ENCODE results near the gene ATP11A.
"Not testable (repeated sequence)": the region's sequence is repeated elsewhere in the genome, so short reads cannot be mapped to it uniquely, and the experiment has no call there.

ATP11A gene

GRCh38 chr13:112702986-112703379 lies 13.1 kb downstream of the ATP11A start:
- peak in 1 of 42 donors; percentile 4 for DNase-seq
- intact Hi-C loops (cut with DNase I): no loop called here

GRCh38 chr13:112703449-112704284 lies 13.8 kb downstream of the ATP11A start:
- peak in 1 of 42 donors; percentile 2 for DNase-seq

GRCh38 chr13:112704308-112705145 lies 14.7 kb downstream of the ATP11A start:
- intact Hi-C loops (cut with DNase I): no loop called here
- DNase-seq: peak in 6 of 42 donors; percentile 13 to 49 (median 30)

More at GRCh38 chr13:112703449-112704284, 13.8 kb downstream of the ATP11A start:
- intact Hi-C loops (cut with DNase I): no loop called here

- intact Hi-C loops (cut with DNase I): no loop called here
- DNase-seq: peak in 2 of 42 donors; percentile 4 to 28
Observed at GRCh38 chr13:112705286-112705685, 15.4 kb downstream of the ATP11A start.

GRCh38 chr13:112706171-112706570 lies 16.3 kb downstream of the ATP11A start:
- intact Hi-C loops (cut with DNase I): no loop called here
- DNase-seq: no peak

GRCh38 chr13:112708560-112709240 lies 18.9 kb downstream of the ATP11A start:
- DNase-seq: peak in 2 of 42 donors; percentile 16 to 37
- intact Hi-C loops (cut with DNase I): no loop called here

- DNase-seq; intact Hi-C loops (cut with DNase I): not testable (repeated sequence)
Observed at GRCh38 chr13:112709316-112709715, 19.5 kb downstream of the ATP11A start.

- DNase-seq: peak in 2 of 42 donors; percentile 5 to 21
- intact Hi-C loops (cut with DNase I): no loop called here
Observed at GRCh38 chr13:112709825-112710783, 20.3 kb downstream of the ATP11A start.

GRCh38 chr13:112710855-112711527 lies 21.2 kb downstream of the ATP11A start:
- peak in 1 of 42 donors; percentile 31 for DNase-seq
- intact Hi-C loops (cut with DNase I): no loop called here

GRCh38 chr13:112711528-112712265 lies 21.9 kb downstream of the ATP11A start:
- peak in 41 of 42 donors; percentile 51 to 95 (median 72) for DNase-seq
- intact Hi-C loops (cut with DNase I): no loop called here

- peak in 1 of 42 donors; percentile 24 for DNase-seq
- intact Hi-C loops (cut with DNase I): no loop called here
Observed at GRCh38 chr13:112712451-112713207, 22.8 kb downstream of the ATP11A start.

- DNase-seq: no peak
- intact Hi-C loops (cut with DNase I): no loop called here
Observed at GRCh38 chr13:112713517-112714253, 23.8 kb downstream of the ATP11A start.

- peak in 1 of 42 donors; percentile 7 for DNase-seq
- intact Hi-C loops (cut with DNase I): no loop called here
Observed at GRCh38 chr13:112714376-112715174, 24.7 kb downstream of the ATP11A start.

GRCh38 chr13:112715210-112715609 lies 25.4 kb downstream of the ATP11A start:
- intact Hi-C loops (cut with DNase I): no loop called here
- DNase-seq: peak in 1 of 42 donors; percentile 1

Measured in head of caudate nucleus (tissue), 42 donors.